ENCODE measurements around the gene CEACAM19.

DNA sequence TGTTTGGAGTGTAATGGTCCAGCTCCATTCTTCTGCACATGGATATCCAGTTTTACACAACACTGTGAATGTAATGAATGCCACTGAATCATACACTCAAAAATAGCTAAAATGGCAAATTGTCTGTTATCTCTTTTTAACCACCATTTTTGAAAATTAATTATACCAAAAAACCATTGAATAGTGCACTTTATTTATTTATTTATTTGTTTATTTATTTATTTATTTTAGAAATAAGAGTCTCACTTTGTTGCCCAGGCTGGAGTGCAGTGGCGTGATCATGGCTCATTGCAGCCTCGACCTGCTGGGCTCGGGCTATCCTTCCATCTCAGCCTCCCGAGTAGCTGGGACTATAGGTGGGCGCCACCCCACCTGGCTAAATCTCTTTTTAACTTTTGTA is 7.3 kb upstream of the CEACAM19 start:
- TF ChIP-seq, protein P1, sequence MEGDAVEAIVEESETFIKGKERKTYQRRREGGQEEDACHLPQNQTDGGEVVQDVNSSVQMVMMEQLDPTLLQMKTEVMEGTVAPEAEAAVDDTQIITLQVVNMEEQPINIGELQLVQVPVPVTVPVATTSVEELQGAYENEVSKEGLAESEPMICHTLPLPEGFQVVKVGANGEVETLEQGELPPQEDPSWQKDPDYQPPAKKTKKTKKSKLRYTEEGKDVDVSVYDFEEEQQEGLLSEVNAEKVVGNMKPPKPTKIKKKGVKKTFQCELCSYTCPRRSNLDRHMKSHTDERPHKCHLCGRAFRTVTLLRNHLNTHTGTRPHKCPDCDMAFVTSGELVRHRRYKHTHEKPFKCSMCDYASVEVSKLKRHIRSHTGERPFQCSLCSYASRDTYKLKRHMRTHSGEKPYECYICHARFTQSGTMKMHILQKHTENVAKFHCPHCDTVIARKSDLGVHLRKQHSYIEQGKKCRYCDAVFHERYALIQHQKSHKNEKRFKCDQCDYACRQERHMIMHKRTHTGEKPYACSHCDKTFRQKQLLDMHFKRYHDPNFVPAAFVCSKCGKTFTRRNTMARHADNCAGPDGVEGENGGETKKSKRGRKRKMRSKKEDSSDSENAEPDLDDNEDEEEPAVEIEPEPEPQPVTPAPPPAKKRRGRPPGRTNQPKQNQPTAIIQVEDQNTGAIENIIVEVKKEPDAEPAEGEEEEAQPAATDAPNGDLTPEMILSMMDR (IDR thresholded peaks at IDR 0.05) = no peak
- no peak for TF ChIP-seq POLR2AphosphoS5 (IDR thresholded peaks at IDR 0.05; ENCODE audit: low read depth, low read length)
- TF ChIP-seq, protein P2, sequence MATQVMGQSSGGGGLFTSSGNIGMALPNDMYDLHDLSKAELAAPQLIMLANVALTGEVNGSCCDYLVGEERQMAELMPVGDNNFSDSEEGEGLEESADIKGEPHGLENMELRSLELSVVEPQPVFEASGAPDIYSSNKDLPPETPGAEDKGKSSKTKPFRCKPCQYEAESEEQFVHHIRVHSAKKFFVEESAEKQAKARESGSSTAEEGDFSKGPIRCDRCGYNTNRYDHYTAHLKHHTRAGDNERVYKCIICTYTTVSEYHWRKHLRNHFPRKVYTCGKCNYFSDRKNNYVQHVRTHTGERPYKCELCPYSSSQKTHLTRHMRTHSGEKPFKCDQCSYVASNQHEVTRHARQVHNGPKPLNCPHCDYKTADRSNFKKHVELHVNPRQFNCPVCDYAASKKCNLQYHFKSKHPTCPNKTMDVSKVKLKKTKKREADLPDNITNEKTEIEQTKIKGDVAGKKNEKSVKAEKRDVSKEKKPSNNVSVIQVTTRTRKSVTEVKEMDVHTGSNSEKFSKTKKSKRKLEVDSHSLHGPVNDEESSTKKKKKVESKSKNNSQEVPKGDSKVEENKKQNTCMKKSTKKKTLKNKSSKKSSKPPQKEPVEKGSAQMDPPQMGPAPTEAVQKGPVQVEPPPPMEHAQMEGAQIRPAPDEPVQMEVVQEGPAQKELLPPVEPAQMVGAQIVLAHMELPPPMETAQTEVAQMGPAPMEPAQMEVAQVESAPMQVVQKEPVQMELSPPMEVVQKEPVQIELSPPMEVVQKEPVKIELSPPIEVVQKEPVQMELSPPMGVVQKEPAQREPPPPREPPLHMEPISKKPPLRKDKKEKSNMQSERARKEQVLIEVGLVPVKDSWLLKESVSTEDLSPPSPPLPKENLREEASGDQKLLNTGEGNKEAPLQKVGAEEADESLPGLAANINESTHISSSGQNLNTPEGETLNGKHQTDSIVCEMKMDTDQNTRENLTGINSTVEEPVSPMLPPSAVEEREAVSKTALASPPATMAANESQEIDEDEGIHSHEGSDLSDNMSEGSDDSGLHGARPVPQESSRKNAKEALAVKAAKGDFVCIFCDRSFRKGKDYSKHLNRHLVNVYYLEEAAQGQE (IDR thresholded peaks at IDR 0.05; ENCODE audit: insufficient read depth in 1 of 2, low read depth in 2 of 2, low read length in 1 of 2) = no peak
